ENCODE data around the gene RNF150.

The RNF150 gene

DNA sequence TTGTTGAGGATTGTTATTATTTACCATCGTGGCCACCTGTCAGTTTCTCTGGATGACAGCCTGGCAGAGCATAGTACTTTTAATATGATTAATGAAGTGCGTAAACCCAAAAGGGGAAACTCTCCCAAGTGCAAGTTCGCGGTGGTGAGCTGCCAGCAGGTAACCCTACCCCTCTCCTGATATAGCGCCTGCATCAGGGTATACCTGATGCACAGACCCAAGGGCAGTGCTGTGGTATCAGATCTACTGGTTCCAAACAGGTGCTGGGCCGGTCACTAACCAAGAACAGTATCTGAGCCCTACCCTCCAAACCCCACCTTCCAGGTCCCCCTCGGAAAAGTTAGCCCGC lies 1.6 kb downstream of the RNF150 start:
- H3K4me3 ChIP-seq (ENCODE audit: low read depth, low read length): no peak overlapping the region
- TF ChIP-seq, protein P1, sequence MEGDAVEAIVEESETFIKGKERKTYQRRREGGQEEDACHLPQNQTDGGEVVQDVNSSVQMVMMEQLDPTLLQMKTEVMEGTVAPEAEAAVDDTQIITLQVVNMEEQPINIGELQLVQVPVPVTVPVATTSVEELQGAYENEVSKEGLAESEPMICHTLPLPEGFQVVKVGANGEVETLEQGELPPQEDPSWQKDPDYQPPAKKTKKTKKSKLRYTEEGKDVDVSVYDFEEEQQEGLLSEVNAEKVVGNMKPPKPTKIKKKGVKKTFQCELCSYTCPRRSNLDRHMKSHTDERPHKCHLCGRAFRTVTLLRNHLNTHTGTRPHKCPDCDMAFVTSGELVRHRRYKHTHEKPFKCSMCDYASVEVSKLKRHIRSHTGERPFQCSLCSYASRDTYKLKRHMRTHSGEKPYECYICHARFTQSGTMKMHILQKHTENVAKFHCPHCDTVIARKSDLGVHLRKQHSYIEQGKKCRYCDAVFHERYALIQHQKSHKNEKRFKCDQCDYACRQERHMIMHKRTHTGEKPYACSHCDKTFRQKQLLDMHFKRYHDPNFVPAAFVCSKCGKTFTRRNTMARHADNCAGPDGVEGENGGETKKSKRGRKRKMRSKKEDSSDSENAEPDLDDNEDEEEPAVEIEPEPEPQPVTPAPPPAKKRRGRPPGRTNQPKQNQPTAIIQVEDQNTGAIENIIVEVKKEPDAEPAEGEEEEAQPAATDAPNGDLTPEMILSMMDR (IDR thresholded peaks at IDR 0.05; ENCODE audit: borderline replicate concordance, insufficient read depth, low read depth, low read length): no peak

DNA sequence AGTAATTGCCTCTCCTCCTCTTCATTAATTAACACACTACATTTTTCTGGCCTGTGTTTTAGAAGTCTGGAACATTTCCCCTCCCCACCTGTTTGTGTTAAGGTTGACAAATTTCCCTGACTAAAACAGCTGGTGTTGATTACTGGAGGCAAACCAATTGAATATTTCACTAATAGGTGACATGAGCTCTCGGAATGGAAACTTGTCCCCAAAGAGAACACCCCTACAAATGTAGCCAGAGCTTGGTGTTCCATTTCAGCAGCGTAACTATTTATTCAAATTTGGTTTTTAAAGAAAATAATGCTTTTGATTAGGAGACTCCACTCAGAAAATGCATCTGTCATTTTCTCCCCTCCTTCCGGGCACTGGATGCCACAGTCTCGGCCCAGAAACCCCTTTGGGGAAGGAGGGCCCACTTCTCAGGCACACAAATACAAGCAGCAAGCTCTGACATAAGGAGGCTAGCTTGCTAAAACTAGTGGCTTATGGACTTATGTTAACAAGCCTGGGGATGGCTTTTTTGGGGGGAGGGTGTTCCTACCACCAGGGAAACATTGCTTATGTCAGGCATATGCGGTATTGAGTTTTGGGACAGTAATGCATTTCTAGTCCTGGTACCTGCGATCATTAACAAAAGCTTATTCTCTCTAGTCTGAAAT lies 2.2 kb downstream of the RNF150 start:
- TF ChIP-seq, protein P1 (IDR thresholded peaks at IDR 0.05; ENCODE audit: borderline replicate concordance, insufficient read depth, low read depth, low read length): no peak
- H3K4me3 ChIP-seq (ENCODE audit: low read depth, low read length): no peak overlapping the region

DNA sequence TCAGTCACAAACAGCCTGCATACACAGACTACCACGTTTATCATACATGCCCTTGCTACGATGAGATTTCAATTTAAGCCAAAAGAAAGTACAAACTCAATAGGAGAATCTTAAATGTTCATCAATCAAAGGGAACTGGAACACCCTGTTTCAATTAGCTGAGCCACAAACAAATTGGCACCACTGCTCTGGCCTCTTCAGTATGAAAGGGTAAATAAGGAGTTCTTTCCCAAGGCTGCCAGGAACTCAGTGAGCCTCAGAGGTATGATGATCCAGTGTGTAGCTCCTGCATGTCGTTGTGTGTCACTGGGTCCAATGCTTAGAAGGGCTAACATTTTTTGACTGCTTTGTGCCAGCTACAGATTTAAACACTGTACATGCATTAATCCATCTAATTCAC lies 5.4 kb downstream of the RNF150 start:
- TF ChIP-seq, protein P1 (IDR thresholded peaks at IDR 0.05; ENCODE audit: borderline replicate concordance, insufficient read depth, low read depth, low read length): no peak
- no peak overlapping the region for H3K4me3 ChIP-seq (ENCODE audit: low read depth, low read length)

DNA sequence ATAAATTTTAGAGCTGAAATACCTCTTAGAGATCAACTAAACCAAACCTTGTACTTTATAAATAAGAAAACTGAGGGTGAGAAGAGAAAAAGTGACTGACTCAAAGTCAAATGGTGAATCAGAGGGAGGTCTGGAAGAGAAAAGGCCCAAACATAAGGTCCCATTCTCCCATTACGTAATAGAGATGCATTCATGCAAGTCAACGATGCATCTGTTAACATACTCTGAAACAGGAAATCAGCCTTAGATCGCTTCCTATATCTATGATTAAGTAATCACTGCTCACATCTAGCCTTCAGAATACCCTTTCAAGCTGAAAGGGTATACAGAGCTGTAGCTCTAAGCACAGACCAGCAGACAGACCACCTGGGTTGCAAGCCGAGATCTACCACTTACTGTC lies 6.5 kb downstream of the RNF150 start:
- TF ChIP-seq, protein P1 (IDR thresholded peaks at IDR 0.05; ENCODE audit: borderline replicate concordance, insufficient read depth, low read depth, low read length): no peak
- H3K4me3 ChIP-seq (ENCODE audit: low read depth, low read length): no peak overlapping the region

DNA sequence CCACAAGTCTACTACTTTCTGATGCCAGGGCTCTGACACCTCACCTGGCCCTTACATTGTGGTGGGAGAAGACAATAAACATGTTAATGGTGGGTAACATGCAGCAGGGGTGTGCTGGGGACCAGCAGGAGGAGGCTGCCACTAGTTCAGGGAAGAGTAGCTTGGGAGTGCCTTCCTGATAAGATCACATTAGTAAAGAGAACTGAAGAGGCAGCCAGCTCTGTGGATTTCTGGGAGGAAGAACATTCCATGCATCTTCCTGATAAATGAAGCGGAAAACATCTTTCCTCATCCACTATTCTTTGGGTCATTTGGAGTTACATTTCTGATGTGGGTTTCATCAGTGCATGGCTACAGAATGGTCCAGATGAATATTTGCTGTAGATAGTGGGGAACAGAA lies 9.0 kb downstream of the RNF150 start:
- TF ChIP-seq, protein P1 (IDR thresholded peaks at IDR 0.05; ENCODE audit: borderline replicate concordance, insufficient read depth, low read depth, low read length): no peak
- H3K4me3 ChIP-seq (ENCODE audit: low read depth, low read length): no peak overlapping the region

DNA sequence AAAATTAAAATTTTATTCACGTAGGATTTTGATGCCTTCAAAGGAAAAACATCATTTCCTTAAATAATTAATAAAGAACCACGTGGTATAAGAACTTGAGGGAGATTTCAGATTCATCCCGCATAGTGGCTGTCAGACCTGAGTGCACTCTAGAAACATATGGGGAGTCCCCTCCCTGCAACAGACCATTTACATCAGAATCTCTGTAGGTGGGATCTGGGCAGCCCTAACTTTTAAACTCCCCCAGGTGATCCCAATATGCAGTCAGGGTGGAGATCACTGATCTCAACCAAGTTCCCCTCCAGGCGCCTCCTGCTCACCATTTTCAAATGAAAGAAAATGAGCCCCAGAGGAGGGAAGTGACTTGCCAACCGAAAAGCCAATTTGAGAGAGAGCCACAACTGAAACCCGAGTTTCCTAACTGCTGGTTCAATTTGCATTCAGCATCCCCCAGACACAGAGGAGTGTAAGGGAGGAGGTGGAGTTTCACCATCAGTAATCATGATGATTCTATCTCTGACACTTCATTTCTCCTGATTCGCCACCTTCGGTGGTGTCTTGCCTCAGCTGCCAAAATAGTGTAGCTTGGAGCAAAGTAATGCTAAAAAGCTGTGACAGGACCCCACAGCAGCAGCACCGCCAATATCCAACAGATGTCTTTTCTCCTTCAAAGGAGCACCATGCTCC lies 11.4 kb downstream of the RNF150 start:
- TF ChIP-seq, protein P1 (IDR thresholded peaks at IDR 0.05; ENCODE audit: borderline replicate concordance, insufficient read depth, low read depth, low read length): no peak
- no peak overlapping the region for H3K4me3 ChIP-seq (ENCODE audit: low read depth, low read length)

DNA sequence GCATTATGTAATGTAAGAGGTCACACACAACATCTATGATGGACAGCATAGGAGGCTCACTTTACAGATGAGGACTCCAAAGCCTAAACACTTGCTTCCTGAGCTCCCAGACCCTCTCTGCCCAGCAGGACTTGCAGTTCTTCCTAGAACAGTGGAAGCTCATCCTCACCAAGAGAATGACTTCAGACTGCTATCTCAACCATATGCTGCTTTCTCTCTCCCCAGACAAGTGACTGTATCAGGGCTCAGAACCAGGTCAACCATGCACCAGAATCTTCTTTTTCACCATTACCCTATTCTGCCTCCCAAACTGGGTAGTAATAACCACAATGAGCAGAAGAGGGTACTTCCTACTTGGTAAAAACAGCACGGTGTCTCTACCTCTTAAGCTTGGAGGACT lies 12.2 kb downstream of the RNF150 start:
- no peak overlapping the region for H3K4me3 ChIP-seq (ENCODE audit: low read depth, low read length)
- TF ChIP-seq, protein P1 (IDR thresholded peaks at IDR 0.05; ENCODE audit: borderline replicate concordance, insufficient read depth, low read depth, low read length): no peak
